ENCODE results near the gene SNAI1.
A peak's percentile ranks its signal among the peaks of the same experiment; 100 is the strongest.
"Not testable (repeated sequence)": the region's sequence is repeated elsewhere in the genome, so short reads cannot be mapped to it uniquely, and the experiment has no call there.

SNAI1 gene

GRCh38 chr20:49982346-49983122, at the start of gene SNAI1:
TSS of gene SNAI1 (plus strand) at chr20:49982980. CDS start at chr20:49983060, 80 bp downstream.
- peak; percentile 94 for DNase-seq

DNA sequence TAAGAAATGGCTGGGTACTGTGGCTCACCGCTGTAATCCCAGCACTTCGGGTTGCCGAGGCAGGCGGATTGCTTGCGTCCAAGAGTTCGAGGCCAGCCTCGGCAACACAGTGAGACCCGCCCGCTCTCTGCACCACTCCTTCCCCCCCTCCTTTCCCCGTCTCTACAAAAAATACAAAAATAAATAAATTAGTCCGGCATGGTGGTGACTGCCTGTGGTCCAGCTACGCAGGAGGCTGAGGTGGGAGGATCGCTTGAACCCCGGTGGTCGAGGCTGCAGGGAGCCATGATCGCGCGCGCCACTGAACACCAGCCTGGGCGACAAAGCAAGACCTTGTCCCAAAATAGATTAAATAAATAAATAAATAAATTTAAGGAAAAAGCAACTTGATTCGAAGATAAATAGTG, 47.0 kb upstream of the SNAI1 start:
- no peak for DNase-seq

DNA sequence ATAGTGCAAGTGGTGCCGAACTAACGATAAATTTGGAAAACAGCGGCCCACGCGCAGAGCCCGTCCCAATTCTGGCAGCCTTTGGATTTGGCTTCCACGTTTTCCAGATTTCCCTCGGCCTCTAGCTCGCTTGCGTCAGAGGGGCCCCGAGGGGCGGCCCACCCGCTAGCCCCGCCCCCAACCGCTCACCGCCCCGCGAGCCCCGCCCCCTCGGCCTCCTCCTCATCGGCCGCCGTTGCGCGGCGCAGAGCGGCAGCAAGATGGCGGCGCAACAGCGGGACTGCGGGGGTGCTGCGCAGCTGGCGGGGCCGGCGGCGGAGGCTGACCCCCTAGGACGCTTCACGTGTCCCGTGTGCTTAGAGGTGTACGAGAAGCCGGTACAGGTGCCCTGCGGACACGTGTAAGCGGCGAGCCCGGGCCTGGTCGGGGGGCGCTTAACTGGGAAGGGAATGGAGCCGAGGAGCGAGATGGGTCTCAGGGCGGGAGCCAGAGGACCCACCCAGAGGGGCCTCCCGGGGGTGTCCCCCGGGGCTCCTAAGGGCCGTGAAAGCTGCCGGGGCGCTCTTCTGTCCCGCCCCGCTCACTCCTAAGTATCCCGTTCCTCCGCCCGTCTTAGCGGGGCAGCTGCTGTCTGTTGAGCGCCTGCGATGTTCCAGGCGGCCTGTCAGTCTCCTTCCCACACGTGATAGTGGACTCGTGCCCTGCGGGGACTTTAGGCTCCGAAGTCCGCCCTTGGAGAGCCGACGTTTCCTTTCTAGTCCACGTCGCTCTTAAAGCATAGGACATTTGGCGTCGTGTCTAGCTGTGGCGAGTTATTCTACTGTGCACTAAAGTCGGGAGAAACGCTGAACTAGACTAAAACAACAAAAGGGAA, 46.4 kb upstream of the SNAI1 start, which contains the start of gene RNF114:
RNF114 (plus strand) TSS at position 245 of the 874 bp plus-strand sequence; CDS start at position 261, 16 bp downstream.
- DNase-seq: peak; percentile 98

DNA sequence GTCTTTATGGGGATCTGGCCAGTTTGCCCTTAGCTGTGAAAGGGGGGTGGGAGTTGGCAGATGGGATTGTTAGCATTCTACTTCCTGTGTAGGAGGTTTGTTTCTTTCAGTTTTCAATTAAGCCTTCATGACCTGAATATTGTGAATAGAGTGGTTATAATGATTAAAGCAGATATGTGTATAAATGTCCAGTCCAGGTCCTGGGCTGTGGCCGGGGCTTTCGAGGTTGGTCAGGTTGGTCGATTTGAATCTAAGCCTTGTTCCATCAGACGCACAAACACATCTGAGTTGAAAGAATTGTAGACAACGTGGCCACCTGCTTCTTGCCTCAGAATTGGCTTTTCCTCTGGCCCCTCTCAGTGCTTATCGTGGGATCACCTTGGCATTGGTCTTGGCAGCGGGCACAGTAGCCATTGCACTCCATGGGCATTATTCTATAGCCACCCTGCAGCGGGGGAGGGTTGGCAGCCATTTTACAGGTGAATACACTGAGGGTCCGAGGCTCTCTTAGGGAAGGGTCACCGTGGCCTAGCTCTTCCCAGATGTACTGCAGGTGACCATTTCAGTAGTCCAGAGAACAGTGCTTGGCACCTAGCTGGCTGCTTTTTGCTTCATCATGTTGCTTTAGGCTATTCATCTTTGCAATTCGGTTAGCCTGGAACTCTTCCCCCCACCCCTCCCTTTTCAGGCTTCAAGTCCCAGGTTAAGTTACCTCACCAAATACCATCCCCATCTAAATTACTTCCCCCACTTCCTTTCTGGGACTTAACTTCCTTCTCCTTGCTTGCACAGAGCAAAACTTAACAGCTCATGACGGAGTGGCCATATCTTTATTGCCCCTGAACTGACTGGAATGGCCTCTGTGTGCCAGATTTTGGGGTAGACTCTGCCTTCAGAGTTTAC, 45.5 kb upstream of the SNAI1 start:
- DNase-seq: no peak

DNA sequence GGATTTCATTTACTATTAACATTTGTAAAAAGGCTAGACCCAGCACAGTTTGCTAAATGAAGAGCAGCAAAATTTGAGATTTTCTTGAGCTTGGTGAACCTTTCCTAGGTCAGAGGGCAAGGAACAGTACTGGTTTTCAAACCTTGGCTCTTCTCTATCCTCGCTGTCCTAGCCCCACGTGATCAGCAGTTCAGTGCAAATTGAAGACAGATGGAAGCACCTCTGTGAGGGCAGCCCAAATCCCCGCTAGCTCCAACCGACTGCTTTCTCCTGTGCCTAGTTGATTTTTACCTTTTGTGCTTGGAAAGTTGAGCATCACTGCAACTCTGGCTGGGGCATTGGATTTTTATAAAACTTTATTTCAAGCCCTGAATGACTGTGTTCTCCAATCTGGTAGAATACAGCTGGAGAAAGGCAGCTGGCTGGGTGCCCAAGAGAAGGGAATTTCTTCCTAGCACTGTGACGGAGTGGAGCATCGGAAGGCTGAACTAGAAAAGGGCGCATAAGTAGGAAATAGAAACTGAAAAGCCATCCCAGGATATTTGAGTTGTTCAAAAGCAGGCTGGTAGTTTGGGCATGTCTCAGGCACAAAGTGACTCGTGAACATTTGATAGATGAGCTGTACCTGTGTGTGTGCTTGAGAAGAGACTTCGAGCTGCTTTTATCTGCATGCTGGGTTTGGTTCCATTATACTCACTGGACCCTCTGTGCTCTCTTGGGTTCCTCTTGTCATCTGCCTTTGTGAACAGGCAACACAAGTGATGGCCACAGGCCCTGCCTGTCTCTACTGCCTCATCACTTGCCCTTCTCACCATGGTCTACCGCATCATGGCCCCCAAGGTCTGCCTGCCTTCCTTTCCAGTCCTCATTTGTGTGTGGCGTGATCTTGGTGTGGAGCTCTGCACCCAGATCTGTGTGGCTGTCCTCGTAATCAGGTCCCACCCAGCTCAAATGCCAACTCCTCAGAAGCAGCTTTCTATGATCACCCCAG, 44.3 kb upstream of the SNAI1 start:
- peak; percentile 66 for DNase-seq

DNA sequence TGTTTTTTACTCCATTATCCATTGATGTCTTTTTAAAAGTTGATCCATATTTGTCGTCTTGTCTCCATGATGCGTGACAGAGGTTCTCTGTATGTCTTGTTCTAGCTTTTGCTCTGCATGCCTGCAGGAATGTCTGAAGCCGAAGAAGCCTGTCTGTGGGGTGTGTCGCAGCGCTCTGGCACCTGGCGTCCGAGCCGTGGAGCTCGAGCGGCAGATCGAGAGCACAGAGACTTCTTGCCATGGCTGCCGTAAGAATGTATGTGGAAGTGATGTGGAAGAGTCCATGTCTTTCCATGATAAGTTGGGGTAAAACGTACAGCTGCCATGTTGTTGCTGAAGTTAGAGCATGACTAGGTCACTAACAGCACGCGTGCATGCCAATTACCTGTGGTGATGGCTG, 41.3 kb upstream of the SNAI1 start:
- DNase-seq: no peak

DNA sequence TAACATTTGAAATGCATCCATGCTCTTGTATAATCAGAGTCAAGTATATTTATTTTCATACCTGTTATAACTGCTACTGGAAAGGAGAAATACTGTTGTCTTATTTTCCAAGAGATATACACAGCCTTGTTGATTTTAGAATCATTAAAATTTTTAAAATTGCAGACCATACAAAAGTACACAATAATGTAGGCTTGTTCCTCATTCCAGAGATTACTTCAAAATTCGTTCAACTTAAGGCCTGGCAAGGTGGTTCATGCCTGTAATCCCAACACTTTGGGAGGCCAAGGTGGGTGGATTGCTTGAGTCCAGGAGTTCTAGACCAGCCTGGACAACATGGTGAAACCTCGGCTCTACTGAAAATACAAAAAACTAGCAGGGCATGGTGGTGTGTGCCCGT, 40.5 kb upstream of the SNAI1 start:
- DNase-seq: no peak

GRCh38 chr20:49942942-49943341, 39.8 kb upstream of the SNAI1 start:
- no peak for DNase-seq

DNA sequence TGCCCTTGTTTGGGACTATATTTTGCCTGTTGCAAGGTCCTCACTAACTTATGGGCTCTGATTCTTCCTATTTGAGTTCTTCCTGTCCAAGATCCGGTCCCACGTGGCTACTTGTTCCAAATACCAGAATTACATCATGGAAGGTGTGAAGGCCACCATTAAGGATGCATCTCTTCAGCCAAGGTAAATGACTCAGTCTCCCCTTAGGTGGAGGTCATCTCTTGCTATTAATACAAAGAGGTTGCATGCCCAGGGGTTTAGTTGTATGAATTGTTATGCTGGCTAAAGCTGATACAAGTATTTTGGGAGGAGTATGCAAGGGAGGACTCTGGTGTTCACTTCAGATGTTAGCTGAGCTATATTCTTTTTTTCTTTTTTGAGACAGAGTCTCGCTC, 37.5 kb upstream of the SNAI1 start:
- no peak for DNase-seq

GRCh38 chr20:49945701-49946477, 36.9 kb upstream of the SNAI1 start:
- no peak for DNase-seq

DNA sequence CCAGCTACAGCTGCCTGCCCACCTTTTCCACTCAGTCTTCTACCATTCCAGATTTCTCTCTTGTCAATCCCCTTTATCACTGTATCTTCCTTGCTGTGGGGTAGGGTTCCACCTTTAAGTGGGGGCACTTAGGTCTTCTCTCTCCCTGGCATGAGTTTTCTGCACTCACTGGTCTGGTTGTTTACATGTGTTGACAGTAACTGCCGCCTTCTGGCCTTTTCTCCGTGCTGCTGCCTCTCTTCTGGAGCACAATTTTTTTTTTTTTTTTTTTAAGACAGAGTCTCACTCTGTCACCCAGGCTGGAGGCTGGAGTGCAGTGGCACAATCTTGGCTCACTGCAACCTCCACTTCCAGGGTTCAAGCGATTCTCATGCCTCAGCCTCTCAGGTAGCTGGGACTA, 34.6 kb upstream of the SNAI1 start:
- DNase-seq: no peak

DNA sequence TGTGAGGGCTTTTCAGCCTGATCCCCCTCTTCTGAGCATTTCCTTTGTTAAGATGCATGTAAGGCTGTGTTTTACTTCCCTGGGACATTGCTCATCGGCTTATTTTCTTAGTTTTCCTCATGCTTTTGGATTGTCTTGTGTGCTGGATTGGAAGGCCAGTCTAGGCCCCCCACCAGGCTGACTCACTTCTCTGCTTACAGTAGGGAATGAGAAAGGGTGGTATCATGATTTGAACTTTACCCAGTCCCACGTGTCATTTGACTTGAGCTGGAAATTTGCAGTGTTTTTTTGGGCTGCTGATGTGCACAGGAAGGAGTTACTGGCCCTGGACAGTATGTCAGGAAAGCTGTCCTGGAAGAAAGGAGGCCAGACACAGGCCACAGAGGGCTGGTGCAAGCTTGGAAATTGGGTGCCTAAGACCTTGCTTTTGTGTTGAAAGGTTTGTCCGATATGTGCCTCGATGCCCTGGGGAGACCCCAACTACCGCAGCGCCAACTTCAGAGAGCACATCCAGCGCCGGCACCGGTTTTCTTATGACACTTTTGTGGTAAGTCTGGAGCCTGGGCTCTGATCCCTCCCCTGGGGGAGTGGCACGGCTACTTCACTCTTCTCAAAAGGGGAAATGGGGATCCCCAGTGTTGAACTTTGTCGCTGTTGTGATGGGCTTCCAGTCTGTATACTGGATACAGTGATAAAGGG, 33.8 kb upstream of the SNAI1 start:
- no peak for DNase-seq

- DNase-seq: no peak
Observed at GRCh38 chr20:49951151-49951550, 31.6 kb upstream of the SNAI1 start.

DNA sequence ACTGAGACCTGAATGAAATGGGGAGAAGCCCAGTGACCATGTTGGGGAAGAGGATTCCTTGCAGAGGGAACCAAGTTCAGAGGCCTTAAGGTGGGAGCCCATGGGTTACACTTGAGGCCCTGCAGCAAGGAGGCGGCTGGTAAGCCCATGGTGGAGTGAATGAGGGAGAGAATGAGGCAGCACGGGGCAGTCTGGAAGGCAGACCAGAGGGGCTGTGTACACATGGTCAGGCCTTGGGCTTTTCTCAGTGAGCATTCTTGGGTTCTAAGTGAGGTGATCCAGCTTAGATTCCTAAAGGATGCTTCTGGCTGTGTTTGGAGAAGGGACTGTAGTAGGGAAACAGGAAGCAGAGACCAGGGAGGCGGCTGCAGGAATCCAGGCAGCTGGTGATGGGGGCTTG, 27.6 kb upstream of the SNAI1 start:
- no peak for DNase-seq

- DNase-seq: not testable (repeated sequence)
Observed at GRCh38 chr20:49955830-49956396, 26.9 kb upstream of the SNAI1 start.

- DNase-seq: no peak
Observed at GRCh38 chr20:49956689-49957088, 26.1 kb upstream of the SNAI1 start.

- DNase-seq: not testable (repeated sequence)
Observed at GRCh38 chr20:49957089-49957938, 25.5 kb upstream of the SNAI1 start.

DNA sequence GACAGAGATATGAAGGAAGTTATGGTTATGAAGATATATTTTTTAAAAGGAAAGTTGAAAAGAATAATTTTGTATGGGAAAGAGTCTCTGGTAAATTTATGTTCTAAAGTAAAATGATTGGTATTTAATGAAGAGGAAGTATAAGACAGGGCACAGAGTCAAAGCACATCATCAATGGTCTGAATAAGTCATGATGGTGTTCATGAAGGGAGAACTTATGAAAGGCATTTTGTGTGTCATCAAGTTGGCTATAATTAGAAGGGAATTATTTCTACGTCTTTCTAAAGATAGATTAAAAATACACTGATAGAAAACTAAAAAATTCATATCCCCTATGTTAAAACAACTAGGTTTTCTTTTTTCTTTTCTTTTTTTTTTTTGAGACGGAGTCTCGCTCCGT, 21.4 kb upstream of the SNAI1 start:
- no peak for DNase-seq

All from eye (tissue), 1 donor.